NCI-H226 (cell line): ENCODE measurements around the gene GMDS.

Source experiments
- DNase-seq: peaks from one replicate; pipeline ENCODE4 v3.0.0-alpha.2; 2015

The GMDS gene

GRCh38 chr6:1923449-1923848, 322.0 kb downstream of the GMDS start:
- DNase-seq, result no peak

- peak; percentile 86 for DNase-seq
Observed at GRCh38 chr6:1917626-1918371, 327.6 kb downstream of the GMDS start.

- no peak for DNase-seq
Observed at GRCh38 chr6:1916334-1917070, 328.9 kb downstream of the GMDS start.

GRCh38 chr6:1915226-1915625, 330.2 kb downstream of the GMDS start:
- DNase-seq, result no peak

GRCh38 chr6:1913577-1913976, 331.8 kb downstream of the GMDS start:
- no peak for DNase-seq

GRCh38 chr6:1912731-1913130, 332.7 kb downstream of the GMDS start:
- DNase-seq, result no peak

- no peak for DNase-seq
Observed at GRCh38 chr6:1911474-1911873, 333.9 kb downstream of the GMDS start.

GRCh38 chr6:1910621-1911407, 334.6 kb downstream of the GMDS start:
- DNase-seq, result no peak

- DNase-seq, result no peak
Observed at GRCh38 chr6:1908784-1909183, 336.6 kb downstream of the GMDS start.

- no peak for DNase-seq
Observed at GRCh38 chr6:1906609-1907008, 338.8 kb downstream of the GMDS start.

- DNase-seq, result no peak
Observed at GRCh38 chr6:1906014-1906413, 339.4 kb downstream of the GMDS start.

GRCh38 chr6:1904898-1905297, 340.5 kb downstream of the GMDS start:
- DNase-seq, result no peak

GRCh38 chr6:1904466-1904799, 341.0 kb downstream of the GMDS start:
- no peak for DNase-seq

GRCh38 chr6:1903780-1904465, 341.5 kb downstream of the GMDS start:
- no peak for DNase-seq

- DNase-seq, result no peak
Observed at GRCh38 chr6:1901556-1901955, 343.8 kb downstream of the GMDS start.

- no peak for DNase-seq
Observed at GRCh38 chr6:1896897-1897296, 348.5 kb downstream of the GMDS start.

- DNase-seq, result peak; percentile 18
Observed at GRCh38 chr6:1895721-1896120, 349.7 kb downstream of the GMDS start.

GRCh38 chr6:1894954-1895353, 350.5 kb downstream of the GMDS start:
- peak; percentile 32 for DNase-seq

GRCh38 chr6:1893470-1894130, 351.8 kb downstream of the GMDS start:
- DNase-seq, result no peak

GRCh38 chr6:1892716-1893115, 352.7 kb downstream of the GMDS start:
- no peak for DNase-seq

GRCh38 chr6:1890987-1891386, 354.4 kb downstream of the GMDS start:
- DNase-seq, result no peak

GRCh38 chr6:1890071-1890470, 355.3 kb downstream of the GMDS start:
- DNase-seq, result peak; percentile 25

GRCh38 chr6:1885576-1886011, 359.8 kb downstream of the GMDS start:
- no peak for DNase-seq
